ENCODE measurements around the gene ATG9A. TPM values are rescaled to one million over a fixed set of nuclear protein-coding genes. Genes with fewer than 3 reads are reported as not detected.

Gene ATG9A
- total RNA-seq, 1 donor from 2014 or later, result 52.9 TPM

GRCh38 chr2:219213486-219214071 lies 15.9 kb downstream of the ATG9A start:
- Mint-ChIP-seq H3K9me3 (no peaks in the 10 kb centered on the region), H3K27ac (no peak overlapping the region), H3K27me3 (no peaks in the 10 kb centered on the region), H3K36me3 (no peaks in the 10 kb centered on the region), H3K4me1 (ENCODE audit: unreplicated experiment) (peaks cover 11% of the 10 kb centered on the region), H3K4me3 (no peak overlapping the region)
- no peak for DNase-seq (ENCODE audit: extremely low spot score, unreplicated experiment)
- TF ChIP-seq, protein P1, sequence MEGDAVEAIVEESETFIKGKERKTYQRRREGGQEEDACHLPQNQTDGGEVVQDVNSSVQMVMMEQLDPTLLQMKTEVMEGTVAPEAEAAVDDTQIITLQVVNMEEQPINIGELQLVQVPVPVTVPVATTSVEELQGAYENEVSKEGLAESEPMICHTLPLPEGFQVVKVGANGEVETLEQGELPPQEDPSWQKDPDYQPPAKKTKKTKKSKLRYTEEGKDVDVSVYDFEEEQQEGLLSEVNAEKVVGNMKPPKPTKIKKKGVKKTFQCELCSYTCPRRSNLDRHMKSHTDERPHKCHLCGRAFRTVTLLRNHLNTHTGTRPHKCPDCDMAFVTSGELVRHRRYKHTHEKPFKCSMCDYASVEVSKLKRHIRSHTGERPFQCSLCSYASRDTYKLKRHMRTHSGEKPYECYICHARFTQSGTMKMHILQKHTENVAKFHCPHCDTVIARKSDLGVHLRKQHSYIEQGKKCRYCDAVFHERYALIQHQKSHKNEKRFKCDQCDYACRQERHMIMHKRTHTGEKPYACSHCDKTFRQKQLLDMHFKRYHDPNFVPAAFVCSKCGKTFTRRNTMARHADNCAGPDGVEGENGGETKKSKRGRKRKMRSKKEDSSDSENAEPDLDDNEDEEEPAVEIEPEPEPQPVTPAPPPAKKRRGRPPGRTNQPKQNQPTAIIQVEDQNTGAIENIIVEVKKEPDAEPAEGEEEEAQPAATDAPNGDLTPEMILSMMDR (conservative IDR thresholded peaks at IDR 0.05), result no peak

DNA sequence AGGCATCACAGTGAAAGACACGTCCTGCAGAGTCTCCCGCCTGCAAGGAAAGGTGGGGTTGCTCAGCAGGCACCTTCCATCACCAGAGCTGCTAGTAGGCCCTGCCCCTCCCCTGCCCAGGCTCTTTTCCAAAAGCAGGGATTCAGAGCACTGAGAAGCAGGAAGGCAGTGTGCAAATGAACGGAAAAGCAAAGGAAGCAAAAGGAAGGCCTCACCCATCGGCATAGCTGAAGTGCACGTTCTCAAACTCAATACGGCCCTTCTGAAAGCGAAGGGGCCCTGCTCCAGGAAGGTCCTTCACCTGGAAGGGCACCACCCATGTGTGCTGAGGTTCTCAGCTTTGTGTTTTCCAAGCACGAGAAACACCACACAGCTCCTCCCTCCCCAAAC lies 16.4 kb downstream of the ATG9A start:
- H3K9me3 Mint-ChIP-seq, result no peaks in the 10 kb centered on the region
- DNase-seq (ENCODE audit: extremely low spot score, unreplicated experiment), result no peak
- no peak overlapping the region for H3K27ac Mint-ChIP-seq
- H3K36me3 Mint-ChIP-seq, result no peaks in the 10 kb centered on the region
- TF ChIP-seq, protein P1 (conservative IDR thresholded peaks at IDR 0.05), result no peak
- H3K4me3 Mint-ChIP-seq, result no peak overlapping the region
- no peaks in the 10 kb centered on the region for H3K27me3 Mint-ChIP-seq
- H3K4me1 Mint-ChIP-seq (ENCODE audit: unreplicated experiment), result peaks cover 16% of the 10 kb centered on the region

DNA sequence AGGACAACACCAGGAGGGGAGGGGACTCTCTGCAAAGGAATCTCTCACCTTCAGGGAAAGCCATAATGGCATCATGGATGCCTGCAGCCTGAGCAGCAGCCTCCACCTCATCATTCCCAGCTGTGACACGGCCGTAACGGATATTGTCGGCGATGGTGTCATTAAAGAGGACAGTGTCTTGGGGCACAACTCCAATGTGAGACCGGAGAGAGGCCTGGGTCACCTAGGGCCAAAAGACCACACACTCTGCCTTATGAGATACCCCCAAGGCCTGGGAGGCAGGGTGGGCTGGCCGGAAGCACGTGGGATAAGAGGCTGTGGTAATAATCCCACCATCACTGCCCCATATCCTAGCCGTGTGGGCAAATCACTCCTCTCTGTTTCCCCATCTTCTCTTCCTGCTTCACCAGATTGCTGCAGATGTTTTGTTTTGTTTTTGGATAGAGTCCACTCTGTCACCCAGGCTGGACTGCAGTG lies 18.5 kb downstream of the ATG9A start:
- no peaks in the 10 kb centered on the region for H3K36me3 Mint-ChIP-seq
- no peak for DNase-seq (ENCODE audit: extremely low spot score, unreplicated experiment)
- H3K9me3 Mint-ChIP-seq, result no peaks in the 10 kb centered on the region
- H3K27ac Mint-ChIP-seq, result no peak overlapping the region
- no peak overlapping the region for H3K4me3 Mint-ChIP-seq
- H3K27me3 Mint-ChIP-seq, result peaks cover 4% of the 10 kb centered on the region
- TF ChIP-seq, protein P1 (conservative IDR thresholded peaks at IDR 0.05), result no peak
- peaks cover 23% of the 10 kb centered on the region for H3K4me1 Mint-ChIP-seq (ENCODE audit: unreplicated experiment)

DNA sequence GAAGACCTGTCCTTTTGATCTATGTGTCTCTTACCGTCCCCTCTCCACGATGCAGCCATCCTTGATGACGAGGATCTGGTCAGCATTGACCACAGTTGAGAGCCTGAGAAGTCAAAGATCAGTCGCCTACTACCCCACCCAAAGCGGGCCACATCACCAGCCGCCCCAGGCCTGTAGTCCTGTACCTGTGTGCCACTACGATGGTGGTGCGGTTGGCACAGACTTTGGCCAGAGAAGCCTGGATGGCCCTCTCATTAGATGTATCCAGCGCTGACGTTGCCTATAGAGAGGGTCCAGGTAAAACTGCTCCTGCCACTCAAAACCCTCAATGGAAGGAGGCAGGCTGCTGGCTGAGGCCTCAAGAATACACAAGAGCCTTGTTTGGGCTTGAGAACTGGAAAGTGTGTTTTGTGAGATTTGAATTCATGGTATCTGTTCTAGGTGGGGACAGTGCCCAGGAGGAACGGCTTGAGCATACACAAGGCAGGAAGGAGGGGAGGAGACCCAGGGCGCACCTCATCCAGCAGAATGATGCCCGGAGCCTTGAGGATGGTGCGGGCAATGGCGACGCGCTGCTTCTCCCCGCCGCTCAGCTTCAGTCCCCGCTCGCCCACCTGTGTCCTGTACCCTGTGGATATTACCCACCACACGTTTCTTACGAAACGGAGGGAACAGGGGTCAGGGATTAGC lies 19.1 kb downstream of the ATG9A start:
- no peak overlapping the region for H3K4me3 Mint-ChIP-seq
- peaks cover 23% of the 10 kb centered on the region for H3K4me1 Mint-ChIP-seq (ENCODE audit: unreplicated experiment)
- TF ChIP-seq, protein P1 (conservative IDR thresholded peaks at IDR 0.05), result no peak
- no peak for DNase-seq (ENCODE audit: extremely low spot score, unreplicated experiment)
- peaks cover 4% of the 10 kb centered on the region for H3K27me3 Mint-ChIP-seq
- H3K27ac Mint-ChIP-seq, result no peak overlapping the region
- no peaks in the 10 kb centered on the region for H3K36me3 Mint-ChIP-seq
- no peaks in the 10 kb centered on the region for H3K9me3 Mint-ChIP-seq

GRCh38 chr2:219209236-219210195 lies 19.9 kb downstream of the ATG9A start:
- DNase-seq (ENCODE audit: extremely low spot score, unreplicated experiment), result no peak
- Mint-ChIP-seq H3K36me3 (no peaks in the 10 kb centered on the region), H3K27ac (peak overlapping the region; percentile 67), H3K4me3 (no peak overlapping the region), H3K9me3 (no peaks in the 10 kb centered on the region), H3K27me3 (peaks cover 4% of the 10 kb centered on the region), H3K4me1 (ENCODE audit: unreplicated experiment) (peaks cover 18% of the 10 kb centered on the region)
- TF ChIP-seq, protein P1 (conservative IDR thresholded peaks at IDR 0.05), result no peak

All from type B pancreatic cell (in vitro differentiated cells).